ENCODE data around the gene RTN4R. TPM values are rescaled to one million over a fixed set of nuclear protein-coding genes. Genes with fewer than 3 reads are reported as not detected.
A peak's percentile ranks its signal among the peaks of the same experiment; 100 is the strongest.

Gene RTN4R
- total and polyA plus RNA-seq, 9 of the 15 experiments (the other 6 are each of a cell fraction or from before 2014, with no cell fraction given), result 0.04 to 2.8 (median 1.4) TPM; not detected in 3

DNA sequence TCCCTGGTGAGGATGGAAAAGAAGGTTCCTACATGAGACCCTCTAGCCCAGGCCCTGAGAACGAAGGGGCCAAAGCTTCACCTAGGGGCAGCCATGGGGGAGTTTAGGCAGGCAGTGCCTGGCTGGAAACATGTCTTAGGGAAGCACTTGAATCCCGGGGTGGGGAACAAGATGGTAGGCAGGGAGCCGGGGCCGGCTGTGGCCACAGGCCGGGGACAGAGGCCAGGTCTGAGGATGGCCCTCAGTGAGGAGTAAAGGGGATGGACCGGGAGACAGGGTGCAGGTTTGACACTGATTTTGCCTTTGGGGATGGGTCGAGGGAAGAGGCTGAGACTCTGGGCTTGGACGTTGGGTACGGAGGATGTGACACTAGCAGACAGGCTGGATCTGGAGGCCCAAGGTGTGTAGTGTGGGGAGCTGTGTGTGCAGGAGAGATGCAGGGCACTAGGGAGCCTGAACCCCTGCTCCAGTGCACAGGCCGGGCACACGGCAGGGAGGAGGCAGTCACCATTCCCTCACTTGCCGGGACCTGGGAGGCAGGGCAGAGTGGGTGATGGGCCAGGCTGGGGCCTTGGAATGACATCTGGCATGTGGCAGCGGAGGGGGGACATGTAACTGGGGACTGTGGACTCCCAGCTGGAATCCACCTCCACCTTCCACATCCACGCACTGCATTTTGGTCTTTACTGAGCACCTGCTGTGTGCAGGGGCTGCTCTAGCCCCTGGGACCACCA is 6.1 kb downstream of the RTN4R start (continued):
- TF ChIP-seq, protein P1, sequence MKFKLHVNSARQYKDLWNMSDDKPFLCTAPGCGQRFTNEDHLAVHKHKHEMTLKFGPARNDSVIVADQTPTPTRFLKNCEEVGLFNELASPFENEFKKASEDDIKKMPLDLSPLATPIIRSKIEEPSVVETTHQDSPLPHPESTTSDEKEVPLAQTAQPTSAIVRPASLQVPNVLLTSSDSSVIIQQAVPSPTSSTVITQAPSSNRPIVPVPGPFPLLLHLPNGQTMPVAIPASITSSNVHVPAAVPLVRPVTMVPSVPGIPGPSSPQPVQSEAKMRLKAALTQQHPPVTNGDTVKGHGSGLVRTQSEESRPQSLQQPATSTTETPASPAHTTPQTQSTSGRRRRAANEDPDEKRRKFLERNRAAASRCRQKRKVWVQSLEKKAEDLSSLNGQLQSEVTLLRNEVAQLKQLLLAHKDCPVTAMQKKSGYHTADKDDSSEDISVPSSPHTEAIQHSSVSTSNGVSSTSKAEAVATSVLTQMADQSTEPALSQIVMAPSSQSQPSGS (CRISPR knock-in tag; IDR thresholded peaks at IDR 0.05), result peak; percentile 64
- no peak for TF ChIP-seq STAT5B (CRISPR knock-in tag; IDR thresholded peaks at IDR 0.05)
- peak; percentile 53; the same call in 1 of the 2 replicates for TF ChIP-seq ZNF282 (CRISPR knock-in tag; IDR thresholded peaks at IDR 0.05)
- peak; percentile 5 for TF ChIP-seq SP2 (IDR thresholded peaks at IDR 0.05; ENCODE audit: extremely low read depth, low read depth, low read length, poor library complexity, severe bottlenecking)

DNA sequence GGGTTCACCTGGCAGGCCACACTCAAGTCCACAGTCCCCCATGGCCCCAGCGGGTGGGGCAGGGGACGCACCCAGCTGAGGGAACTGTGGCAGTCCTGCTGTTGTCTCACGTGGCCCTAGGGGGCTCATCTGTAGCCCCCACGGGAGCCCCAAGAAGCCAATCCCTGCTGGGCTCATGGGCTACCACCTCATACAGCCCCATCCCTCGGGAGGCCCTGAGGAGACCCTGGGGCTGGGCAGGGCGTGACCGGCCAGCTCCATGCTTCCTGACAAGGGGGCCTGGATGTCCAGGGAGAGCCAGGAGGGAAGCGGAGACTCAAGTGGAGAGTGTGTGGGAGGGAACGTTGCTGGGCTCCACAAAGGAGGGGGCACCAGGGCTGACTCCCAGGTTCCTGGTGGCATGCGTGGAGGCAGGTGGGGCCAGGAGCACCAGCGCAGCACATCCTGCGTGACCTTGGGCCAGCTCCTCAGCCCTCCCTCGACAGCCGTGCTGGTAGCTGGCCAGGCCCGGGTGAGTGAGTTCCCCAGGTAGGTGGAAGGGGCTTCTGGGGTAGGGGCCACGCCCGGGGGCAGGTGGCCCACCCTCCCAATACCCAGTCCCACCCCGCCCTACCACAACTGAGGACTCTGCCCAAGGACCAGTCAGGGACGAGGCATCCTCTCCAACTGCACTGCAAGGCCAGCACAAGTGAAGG is 7.9 kb downstream of the RTN4R start:
- Histone ChIP-seq H3K4me1 (replicated peaks in 1 of 2; ENCODE audit: control insufficient read depth in 2 of 2, insufficient read depth in 2 of 2, low read length in 2 of 2) (peaks cover 7 to 71% of the 10 kb centered on the region in 2 experiments), H4K20me1 (replicated peaks; ENCODE audit: control insufficient read depth, insufficient read depth, low read length) (peaks cover 55% of the 10 kb centered on the region), H3K9ac (ENCODE audit: insufficient read depth in 1 of 2, low read depth in 2 of 2, low read length in 2 of 2) (peak overlapping the region in 1 of 2 experiments; percentile 8; a peak in 1 of 4 replicates), H3K9me1 (ENCODE audit: control insufficient read depth, insufficient read depth, low read length) (peaks cover 6% of the 10 kb centered on the region), H3K4me2 (ENCODE audit: insufficient read depth, low read length) (no peak overlapping the region), H3K4me3 (no peak overlapping the region), H2AFZ (ENCODE audit: low read depth, low read length) (no peak overlapping the region), H3K79me2 (ENCODE audit: control insufficient read depth, insufficient read depth, low read length) (no peaks in the 10 kb centered on the region), H3K9me3 (replicated peaks; ENCODE audit: control insufficient read depth, insufficient read depth, low read depth, low read length) (no peaks in the 10 kb centered on the region), H3K27me3 (ENCODE audit: control insufficient read depth in 2 of 2, insufficient read depth in 2 of 2, low read length in 2 of 2) (peaks cover 7 to 50% of the 10 kb centered on the region in 2 experiments; a peak in 4 of 5 replicates), H3K27ac (ENCODE audit: extremely low read depth, low read depth, low read length) (no peak overlapping the region), H3K36me3 (ENCODE audit: control insufficient read depth, insufficient read depth, low read length) (no peaks in the 10 kb centered on the region)
- no TSS peak for BruUV-seq (replicated peaks)
- FAIRE-seq (no peak), ATAC-seq (no peak), DNase-seq (ENCODE audit: extremely low read depth in 1 of 4, low spot score in 3 of 4) (peak in 2 of 4 experiments; percentile 44 to 53)
- ChIA-PET POLR2A (interaction anchor here (0.6 to 1.4 kb wide), 4 partner anchors 14 to 106 kb away, joined by 3 to 5 read pairs (median 3); no protein-coding TSS in a partner anchor), CTCF (ENCODE audit: low intra/inter-chr PET ratio) (no interaction called here)
- intact Hi-C loops (cut with micrococcal nuclease), result no loop called here
- in situ Hi-C loops (cut with MboI), result no loop called here
- WGBS (ENCODE audit: insufficient coverage, low coverage, missing lambda C conversion rate), result 21% methylated on average over 19 of the region's 19 CpGs
- TF ChIP-seq ERF (CRISPR knock-in tag; IDR thresholded peaks at IDR 0.05) (0 out of 2 replicates have a peak, but pooled peaks have one; percentile 66), IRF2 (CRISPR knock-in tag; IDR thresholded peaks at IDR 0.05) (no peak), BRCA1 (IDR thresholded peaks at IDR 0.05) (no peak), BRCA1 (CRISPR knock-in tag; IDR thresholded peaks at IDR 0.05) (0 out of 2 replicates have a peak, but pooled peaks have one; percentile 34), ZNF830 (CRISPR knock-in tag; IDR thresholded peaks at IDR 0.05) (0 out of 2 replicates have a peak, but pooled peaks have one; percentile 69), ZNF431 (CRISPR knock-in tag; IDR thresholded peaks at IDR 0.05) (no peak)
- TF ChIP-seq, protein P2, sequence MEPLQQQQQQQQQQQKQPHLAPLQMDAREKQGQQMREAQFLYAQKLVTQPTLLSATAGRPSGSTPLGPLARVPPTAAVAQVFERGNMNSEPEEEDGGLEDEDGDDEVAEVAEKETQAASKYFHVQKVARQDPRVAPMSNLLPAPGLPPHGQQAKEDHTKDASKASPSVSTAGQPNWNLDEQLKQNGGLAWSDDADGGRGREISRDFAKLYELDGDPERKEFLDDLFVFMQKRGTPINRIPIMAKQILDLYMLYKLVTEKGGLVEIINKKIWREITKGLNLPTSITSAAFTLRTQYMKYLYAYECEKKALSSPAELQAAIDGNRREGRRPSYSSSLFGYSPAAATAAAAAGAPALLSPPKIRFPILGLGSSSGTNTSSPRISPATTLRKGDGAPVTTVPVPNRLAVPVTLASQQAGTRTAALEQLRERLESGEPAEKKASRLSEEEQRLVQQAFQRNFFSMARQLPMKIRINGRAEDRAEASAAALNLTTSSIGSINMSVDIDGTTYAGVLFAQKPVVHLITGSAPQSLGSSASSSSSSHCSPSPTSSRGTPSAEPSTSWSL (CRISPR knock-in tag; IDR thresholded peaks at IDR 0.05; ENCODE audit: borderline replicate concordance), result 0 out of 2 replicates have a peak, but pooled peaks have one; percentile 18
- TF ChIP-seq, protein P3, sequence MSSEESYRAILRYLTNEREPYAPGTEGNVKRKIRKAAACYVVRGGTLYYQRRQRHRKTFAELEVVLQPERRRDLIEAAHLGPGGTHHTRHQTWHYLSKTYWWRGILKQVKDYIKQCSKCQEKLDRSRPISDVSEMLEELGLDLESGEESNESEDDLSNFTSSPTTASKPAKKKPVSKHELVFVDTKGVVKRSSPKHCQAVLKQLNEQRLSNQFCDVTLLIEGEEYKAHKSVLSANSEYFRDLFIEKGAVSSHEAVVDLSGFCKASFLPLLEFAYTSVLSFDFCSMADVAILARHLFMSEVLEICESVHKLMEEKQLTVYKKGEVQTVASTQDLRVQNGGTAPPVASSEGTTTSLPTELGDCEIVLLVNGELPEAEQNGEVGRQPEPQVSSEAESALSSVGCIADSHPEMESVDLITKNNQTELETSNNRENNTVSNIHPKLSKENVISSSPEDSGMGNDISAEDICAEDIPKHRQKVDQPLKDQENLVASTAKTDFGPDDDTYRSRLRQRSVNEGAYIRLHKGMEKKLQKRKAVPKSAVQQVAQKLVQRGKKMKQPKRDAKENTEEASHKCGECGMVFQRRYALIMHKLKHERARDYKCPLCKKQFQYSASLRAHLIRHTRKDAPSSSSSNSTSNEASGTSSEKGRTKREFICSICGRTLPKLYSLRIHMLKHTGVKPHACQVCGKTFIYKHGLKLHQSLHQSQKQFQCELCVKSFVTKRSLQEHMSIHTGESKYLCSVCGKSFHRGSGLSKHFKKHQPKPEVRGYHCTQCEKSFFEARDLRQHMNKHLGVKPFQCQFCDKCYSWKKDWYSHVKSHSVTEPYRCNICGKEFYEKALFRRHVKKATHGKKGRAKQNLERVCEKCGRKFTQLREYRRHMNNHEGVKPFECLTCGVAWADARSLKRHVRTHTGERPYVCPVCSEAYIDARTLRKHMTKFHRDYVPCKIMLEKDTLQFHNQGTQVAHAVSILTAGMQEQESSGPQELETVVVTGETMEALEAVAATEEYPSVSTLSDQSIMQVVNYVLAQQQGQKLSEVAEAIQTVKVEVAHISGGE (CRISPR knock-in tag; IDR thresholded peaks at IDR 0.05), result peak in 1 of 3 experiments; percentile 4; a peak in 1 of 6 replicates

Data from K562 (cell line).